Astrocyte of the spinal cord (primary cell): ENCODE data around the gene SMG7.
A peak's percentile ranks its signal among the peaks of the same experiment; 100 is the strongest.

ENCODE experiments used
- DNase-seq: peaks from one replicate; pipeline ENCODE4 v3.0.0; 2011; ENCODE audit warnings: low read depth, low spot score
- H3K4me3 ChIP-seq: 2 replicates; pipeline ENCODE4 v1.5.1; 2011; ENCODE audit warnings: low read depth, mild to moderate bottlenecking, low read length, moderate library complexity
- in situ Hi-C: cut with HindIII; loops from 2 replicates; pipeline ENCODE4 v1.10.0; 2017; ENCODE audit warnings: low sequenced_read_pairs
- TF ChIP-seq, protein P1 (sequence below): IDR thresholded peaks from 2 replicates; pipeline ENCODE4 v1.5.1; 2012; ENCODE audit warnings: low read depth, mild to moderate bottlenecking, low read length, inconsistent platforms

Gene SMG7

DNA sequence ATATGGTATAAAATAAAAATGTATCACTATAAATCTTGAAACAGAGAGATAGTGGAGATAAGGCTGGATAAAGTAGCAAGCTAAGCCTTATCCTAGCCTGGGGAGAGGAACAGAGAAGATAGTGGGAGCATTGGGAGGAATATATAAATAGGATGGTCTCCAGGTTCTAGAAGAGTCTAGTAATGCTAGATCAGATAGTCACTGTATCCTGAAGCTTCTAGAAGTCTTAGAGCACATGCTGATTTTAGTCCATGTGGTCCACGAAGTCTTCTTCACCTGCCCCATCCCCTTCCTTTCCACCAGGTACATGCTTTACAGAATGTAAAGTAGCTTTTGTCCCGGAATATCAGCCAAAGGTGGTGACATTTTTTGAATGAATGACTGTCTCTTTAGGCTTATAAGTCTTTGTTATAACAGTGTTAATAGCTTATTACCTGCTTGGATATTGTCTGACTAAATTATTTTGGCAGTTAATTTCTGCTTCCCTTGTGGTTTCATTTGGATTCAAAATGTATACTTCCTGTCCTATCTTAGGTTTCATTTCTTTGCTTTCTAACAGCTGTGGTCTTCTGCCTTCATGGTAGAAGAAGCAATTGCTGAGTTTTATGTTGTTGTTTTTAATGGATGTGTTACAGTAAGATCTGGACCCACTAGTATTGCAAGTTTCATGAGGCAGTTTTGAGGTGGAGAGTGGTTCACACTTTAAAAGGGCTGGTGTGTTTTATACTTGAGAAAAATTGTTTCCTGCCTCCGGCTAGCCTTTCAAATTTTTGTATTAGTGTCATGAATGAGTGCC, 5.9 kb downstream of the SMG7 start:
- DNase-seq = no peak
- no peak overlapping the region for H3K4me3 ChIP-seq
- TF ChIP-seq, protein P1, sequence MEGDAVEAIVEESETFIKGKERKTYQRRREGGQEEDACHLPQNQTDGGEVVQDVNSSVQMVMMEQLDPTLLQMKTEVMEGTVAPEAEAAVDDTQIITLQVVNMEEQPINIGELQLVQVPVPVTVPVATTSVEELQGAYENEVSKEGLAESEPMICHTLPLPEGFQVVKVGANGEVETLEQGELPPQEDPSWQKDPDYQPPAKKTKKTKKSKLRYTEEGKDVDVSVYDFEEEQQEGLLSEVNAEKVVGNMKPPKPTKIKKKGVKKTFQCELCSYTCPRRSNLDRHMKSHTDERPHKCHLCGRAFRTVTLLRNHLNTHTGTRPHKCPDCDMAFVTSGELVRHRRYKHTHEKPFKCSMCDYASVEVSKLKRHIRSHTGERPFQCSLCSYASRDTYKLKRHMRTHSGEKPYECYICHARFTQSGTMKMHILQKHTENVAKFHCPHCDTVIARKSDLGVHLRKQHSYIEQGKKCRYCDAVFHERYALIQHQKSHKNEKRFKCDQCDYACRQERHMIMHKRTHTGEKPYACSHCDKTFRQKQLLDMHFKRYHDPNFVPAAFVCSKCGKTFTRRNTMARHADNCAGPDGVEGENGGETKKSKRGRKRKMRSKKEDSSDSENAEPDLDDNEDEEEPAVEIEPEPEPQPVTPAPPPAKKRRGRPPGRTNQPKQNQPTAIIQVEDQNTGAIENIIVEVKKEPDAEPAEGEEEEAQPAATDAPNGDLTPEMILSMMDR = no peak
- in situ Hi-C loops = no loop called here

- DNase-seq = no peak
- in situ Hi-C loops = no loop called here
- TF ChIP-seq, protein P1 = no peak
- H3K4me3 ChIP-seq = no peak overlapping the region
Measured at GRCh38 chr1:183480971-183481441, 8.7 kb downstream of the SMG7 start.

GRCh38 chr1:183483224-183483623, 10.9 kb downstream of the SMG7 start:
- TF ChIP-seq, protein P1 = no peak
- in situ Hi-C loops = no loop called here
- DNase-seq = no peak
- H3K4me3 ChIP-seq = no peak overlapping the region

GRCh38 chr1:183484254-183484653, 12.0 kb downstream of the SMG7 start:
- DNase-seq = no peak
- in situ Hi-C loops = no loop called here
- no peak overlapping the region for H3K4me3 ChIP-seq
- TF ChIP-seq, protein P1 = peak; percentile 33

- TF ChIP-seq, protein P1 = no peak
- no peak overlapping the region for H3K4me3 ChIP-seq
- DNase-seq = no peak
- in situ Hi-C loops = no loop called here
Measured at GRCh38 chr1:183484851-183485250, 12.6 kb downstream of the SMG7 start.

- H3K4me3 ChIP-seq = no peak overlapping the region
- no peak for DNase-seq
- TF ChIP-seq, protein P1 = no peak
- in situ Hi-C loops = no loop called here
Measured at GRCh38 chr1:183487674-183488442, 15.6 kb downstream of the SMG7 start.
